Measurements from ENCODE around the gene STAT3. TPM values are rescaled to one million over a fixed set of nuclear protein-coding genes. Genes with fewer than 3 reads are reported as not detected.
A peak's percentile ranks its signal among the peaks of the same experiment; 100 is the strongest.

Gene STAT3
- total and polyA plus RNA-seq, 2 of the 13 experiments (the other 11 are each of a cell fraction or from before 2014, with no cell fraction given) = 61.8 to 62.4 TPM

DNA sequence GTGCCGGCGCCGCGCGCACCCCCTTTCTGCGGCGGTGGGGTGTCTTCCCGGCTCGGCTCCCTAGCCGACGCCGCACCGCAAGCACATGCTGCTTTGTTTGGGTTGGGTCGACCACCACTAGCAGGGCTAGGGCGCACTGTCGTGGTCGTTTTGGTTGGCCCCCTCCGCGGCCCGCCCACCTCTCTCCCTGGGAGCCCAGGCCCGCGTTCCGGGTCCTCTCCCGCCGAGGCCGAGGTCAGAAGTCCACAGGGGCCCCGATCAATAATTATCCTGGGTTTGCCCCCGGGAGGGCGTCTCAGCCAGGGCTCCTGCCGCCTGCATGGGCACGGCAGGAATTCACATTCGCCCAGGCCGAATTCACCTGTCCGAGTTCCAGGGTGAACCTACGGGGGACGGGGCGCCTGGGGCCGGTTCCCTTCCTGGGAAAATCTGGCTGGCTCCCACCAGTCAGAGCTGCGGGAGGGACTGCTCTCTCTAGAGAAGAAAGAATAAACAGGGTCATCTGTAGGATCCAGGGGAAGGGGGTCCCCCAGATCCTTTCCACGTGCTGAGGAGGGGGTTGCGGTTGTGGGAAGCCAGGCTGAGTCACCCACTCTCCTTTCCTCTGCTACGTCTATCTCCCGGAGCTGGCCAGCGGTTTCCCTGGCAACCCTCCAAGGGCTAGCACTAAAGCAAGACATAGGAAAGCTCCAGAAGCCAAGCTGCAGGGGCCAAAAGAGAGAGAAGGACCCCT, 111.5 kb downstream of the STAT3 start (continued):
- TF ChIP-seq TSC22D2 (CRISPR knock-in tag; IDR thresholded peaks at IDR 0.05; ENCODE audit: borderline replicate concordance) (peak; percentile 21; the same call in 1 of the 2 replicates), NAIF1 (CRISPR knock-in tag; IDR thresholded peaks at IDR 0.05; ENCODE audit: borderline replicate concordance) (no peak), HOXA7 (CRISPR knock-in tag; IDR thresholded peaks at IDR 0.05) (no peak), HMGA1 (CRISPR knock-in tag; conservative IDR thresholded peaks at IDR 0.05) (no peak), RBM22 (optimal IDR thresholded peaks at IDR 0.05; ENCODE audit: low read length) (no peak), ZNF121 (CRISPR knock-in tag; IDR thresholded peaks at IDR 0.05) (no peak), NFE2L1 (CRISPR knock-in tag; IDR thresholded peaks at IDR 0.05; ENCODE audit: borderline replicate concordance) (no peak), FOXM1 (CRISPR knock-in tag; IDR thresholded peaks at IDR 0.05) (no peak), STAT5B (CRISPR knock-in tag; IDR thresholded peaks at IDR 0.05) (no peak)
- TF ChIP-seq, protein P1, sequence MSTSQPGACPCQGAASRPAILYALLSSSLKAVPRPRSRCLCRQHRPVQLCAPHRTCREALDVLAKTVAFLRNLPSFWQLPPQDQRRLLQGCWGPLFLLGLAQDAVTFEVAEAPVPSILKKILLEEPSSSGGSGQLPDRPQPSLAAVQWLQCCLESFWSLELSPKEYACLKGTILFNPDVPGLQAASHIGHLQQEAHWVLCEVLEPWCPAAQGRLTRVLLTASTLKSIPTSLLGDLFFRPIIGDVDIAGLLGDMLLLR (CRISPR knock-in tag; IDR thresholded peaks at IDR 0.05) = no peak
- TF ChIP-seq, protein P2, sequence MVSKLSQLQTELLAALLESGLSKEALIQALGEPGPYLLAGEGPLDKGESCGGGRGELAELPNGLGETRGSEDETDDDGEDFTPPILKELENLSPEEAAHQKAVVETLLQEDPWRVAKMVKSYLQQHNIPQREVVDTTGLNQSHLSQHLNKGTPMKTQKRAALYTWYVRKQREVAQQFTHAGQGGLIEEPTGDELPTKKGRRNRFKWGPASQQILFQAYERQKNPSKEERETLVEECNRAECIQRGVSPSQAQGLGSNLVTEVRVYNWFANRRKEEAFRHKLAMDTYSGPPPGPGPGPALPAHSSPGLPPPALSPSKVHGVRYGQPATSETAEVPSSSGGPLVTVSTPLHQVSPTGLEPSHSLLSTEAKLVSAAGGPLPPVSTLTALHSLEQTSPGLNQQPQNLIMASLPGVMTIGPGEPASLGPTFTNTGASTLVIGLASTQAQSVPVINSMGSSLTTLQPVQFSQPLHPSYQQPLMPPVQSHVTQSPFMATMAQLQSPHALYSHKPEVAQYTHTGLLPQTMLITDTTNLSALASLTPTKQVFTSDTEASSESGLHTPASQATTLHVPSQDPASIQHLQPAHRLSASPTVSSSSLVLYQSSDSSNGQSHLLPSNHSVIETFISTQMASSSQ (IDR thresholded peaks at IDR 0.05; ENCODE audit: low read depth) = peak; percentile 21; the same call in 1 of the 2 replicates
- TF ChIP-seq, protein P2 (CRISPR knock-in tag; IDR thresholded peaks at IDR 0.05; ENCODE audit: borderline replicate concordance) = peak; percentile 79; the same call in 1 of the 2 replicates
- TF ChIP-seq, protein P3, sequence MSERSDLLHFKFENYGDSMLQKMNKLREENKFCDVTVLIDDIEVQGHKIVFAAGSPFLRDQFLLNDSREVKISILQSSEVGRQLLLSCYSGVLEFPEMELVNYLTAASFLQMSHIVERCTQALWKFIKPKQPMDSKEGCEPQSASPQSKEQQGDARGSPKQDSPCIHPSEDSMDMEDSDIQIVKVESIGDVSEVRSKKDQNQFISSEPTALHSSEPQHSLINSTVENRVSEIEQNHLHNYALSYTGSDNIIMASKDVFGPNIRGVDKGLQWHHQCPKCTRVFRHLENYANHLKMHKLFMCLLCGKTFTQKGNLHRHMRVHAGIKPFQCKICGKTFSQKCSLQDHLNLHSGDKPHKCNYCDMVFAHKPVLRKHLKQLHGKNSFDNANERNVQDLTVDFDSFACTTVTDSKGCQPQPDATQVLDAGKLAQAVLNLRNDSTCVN (CRISPR knock-in tag; IDR thresholded peaks at IDR 0.05; ENCODE audit: borderline replicate concordance) = 0 out of 2 replicates have a peak, but pooled peaks have one; percentile 38
- TF ChIP-seq, protein P4, sequence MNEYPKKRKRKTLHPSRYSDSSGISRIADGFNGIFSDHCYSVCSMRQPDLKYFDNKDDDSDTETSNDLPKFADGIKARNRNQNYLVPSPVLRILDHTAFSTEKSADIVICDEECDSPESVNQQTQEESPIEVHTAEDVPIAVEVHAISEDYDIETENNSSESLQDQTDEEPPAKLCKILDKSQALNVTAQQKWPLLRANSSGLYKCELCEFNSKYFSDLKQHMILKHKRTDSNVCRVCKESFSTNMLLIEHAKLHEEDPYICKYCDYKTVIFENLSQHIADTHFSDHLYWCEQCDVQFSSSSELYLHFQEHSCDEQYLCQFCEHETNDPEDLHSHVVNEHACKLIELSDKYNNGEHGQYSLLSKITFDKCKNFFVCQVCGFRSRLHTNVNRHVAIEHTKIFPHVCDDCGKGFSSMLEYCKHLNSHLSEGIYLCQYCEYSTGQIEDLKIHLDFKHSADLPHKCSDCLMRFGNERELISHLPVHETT (CRISPR knock-in tag; conservative IDR thresholded peaks at IDR 0.05) = peak; percentile 76; the same call in 1 of the 2 replicates
- TF ChIP-seq, protein P5, sequence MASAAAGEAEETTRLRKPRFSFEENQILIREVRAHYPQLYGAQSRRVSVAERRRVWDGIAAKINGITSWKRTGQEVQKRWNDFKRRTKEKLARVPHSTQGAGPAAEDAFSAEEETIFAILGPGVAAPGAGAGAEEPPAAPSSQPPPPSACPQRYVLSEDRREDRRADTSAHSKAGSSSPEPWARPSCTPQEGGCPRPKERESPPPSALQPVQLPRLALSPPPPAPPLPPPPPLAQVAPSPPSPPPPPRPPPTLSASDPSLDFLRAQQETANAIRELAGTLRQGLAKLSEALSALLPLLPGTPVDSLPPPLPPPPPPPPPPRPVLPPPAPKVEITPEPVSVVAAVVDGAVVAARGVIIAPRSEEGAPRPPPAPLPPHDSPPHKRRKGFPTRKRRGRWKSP (CRISPR knock-in tag; IDR thresholded peaks at IDR 0.05) = peak; percentile 87; the same call in 1 of the 2 replicates
